DMS53 treated with DMSO at 0.1 percent for 48 hours (cell line): ENCODE data around the gene HMG20A.

ENCODE experiments used
- DNase-seq: peaks from one replicate; lab custom pipeline; 2025; ENCODE audit not compliant: unreplicated experiment; lab: John Stamatoyannopoulos, UW

The HMG20A gene

DNA sequence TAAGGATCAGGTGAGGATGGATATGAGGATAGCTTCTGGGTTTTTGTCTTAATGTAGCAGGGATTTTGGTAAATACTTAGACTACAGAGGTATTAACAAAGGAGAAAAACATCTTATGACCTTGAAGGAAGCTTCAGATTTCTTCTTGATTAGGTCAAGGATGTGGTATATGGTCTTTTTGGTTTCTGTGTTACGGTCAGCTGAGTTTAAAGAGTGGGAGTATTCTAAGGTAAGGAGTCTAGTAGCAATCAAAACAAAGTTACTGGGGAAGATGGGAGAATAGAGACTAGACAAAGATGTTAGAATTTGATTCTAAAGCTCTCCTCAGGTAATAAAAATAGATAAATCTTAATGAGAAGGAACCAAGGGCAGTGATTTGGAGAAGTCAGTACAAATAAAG lies 6.2 kb downstream of the HMG20A start:
- DNase-seq: no peak

DNA sequence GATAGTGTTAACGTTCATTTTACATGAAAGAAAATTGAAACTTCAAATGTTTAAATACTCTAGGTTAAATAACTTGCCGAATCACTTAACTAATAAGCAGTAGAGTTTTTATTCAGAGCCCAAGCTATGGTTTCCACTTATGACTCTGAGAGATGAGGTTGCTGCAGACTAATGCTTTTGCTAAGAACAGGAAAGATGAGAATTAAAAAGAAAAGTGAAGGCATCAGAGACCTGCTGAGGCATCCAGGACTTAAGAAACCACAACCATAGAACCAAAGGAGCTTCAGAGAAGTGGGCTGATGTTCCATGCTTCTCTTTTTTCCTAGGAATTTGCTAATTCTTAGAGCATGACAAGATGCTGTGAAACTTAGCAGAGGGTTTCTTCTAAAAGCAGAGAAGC lies 9.5 kb downstream of the HMG20A start:
- no peak for DNase-seq

DNA sequence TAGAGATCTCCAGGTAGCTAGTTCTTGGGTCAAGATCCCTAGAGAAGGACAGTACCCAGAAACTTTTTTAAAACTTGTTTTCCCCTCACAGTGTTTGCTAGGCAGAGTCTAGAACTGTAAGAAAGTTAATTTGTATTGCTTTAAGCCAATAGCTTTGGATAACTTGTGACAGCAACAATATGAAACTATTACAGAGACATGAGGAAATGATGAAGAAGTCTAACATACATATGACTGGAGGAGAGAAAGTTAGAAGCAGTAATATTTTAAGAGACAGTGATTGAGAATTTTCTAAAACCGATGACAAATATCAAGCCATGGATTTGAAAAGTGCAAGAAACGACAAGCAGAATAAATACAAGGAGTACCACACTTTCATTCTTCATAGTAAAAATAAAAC lies 10.0 kb downstream of the HMG20A start:
- no peak for DNase-seq

DNA sequence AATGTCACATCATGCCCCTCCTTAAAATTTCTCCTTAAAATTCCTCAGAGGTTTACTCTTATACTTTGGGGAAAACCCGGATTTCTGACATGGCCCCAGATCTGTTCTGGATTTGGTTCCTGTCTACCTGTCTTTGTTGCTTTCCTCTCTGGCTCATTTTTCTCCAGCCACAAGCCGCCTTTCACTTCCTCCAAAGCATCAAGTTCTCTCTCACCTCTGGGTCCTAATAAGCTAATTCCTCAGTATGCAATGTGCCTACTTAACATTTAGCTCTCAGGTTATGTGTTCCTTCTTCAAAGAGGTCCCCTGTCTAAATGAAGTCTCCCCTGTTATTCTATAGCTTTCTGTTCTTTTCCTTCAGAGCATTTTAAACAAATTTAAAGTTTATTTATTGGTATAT lies 16.1 kb downstream of the HMG20A start:
- no peak for DNase-seq

DNA sequence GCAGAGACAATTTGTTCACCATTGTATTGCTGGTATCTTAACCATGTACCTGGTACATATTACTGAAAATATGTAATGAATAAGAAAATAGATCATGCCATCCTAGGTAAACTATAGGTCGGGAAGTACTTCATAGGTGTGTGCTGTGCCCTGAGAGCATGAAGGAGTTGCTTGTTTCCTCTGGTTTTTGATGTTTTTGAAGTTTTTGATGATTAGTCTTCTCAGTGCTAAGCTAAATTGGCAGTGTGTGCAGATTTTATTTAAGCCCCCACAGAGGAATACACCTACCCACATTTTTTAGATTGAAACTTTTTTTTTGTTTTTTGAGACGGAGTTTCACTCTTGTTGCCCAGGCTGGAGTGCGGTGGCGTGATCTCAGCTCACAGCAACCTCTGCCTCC lies 16.6 kb downstream of the HMG20A start:
- DNase-seq: no peak

DNA sequence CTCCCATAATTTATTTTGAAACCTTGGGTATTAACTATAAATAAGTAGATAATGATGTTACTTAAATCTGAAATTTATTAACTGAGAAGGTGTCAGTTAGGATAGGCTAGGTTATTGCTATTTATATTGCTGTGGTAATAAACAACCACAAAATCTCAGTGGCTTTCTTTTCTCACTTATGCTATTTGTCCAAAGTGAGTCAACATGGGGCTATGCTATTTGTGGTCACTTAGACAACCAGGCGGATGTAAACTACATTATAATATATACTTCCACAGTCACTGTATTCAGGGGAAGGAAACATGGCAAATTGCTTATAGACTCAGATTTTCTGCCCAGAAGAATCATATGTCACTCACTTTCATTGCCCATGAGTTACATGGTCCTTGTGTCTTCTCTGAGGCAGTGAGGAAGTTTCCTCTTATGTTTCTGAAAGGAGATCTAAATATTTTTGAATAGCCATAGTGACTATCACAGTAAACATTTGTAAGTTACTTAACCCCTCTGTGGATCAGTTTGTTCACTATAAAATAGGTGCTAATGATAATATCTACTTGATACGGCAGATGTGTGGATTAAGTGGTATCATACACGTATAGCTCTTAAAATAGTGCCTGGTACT lies 19.8 kb downstream of the HMG20A start:
- no peak for DNase-seq

DNA sequence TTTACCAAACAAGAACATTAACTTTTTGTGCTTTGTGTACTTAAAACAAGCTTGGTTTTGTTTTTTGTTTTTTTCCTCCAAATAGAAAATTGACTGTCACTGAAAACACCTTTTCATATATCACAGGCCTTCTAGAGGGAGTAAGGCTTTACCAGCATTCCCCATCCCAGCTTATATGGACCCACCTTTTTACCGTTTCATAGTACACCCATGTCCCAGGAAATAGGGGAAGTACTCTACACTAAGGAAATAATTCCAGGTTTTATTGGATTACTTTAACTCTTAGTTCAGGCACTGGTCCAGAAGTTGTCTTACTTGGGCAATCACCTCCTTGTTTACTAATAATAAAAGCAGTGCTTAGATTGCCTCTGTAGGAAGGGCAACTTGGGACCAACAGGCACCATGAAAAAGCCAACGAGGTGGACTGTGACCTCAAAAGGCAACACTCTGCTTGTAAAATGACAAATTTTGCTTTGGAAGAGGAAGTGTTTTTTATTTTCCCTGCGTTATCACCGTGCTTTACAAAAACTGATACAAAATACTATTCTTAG lies 26.2 kb downstream of the HMG20A start:
- DNase-seq: no peak

DNA sequence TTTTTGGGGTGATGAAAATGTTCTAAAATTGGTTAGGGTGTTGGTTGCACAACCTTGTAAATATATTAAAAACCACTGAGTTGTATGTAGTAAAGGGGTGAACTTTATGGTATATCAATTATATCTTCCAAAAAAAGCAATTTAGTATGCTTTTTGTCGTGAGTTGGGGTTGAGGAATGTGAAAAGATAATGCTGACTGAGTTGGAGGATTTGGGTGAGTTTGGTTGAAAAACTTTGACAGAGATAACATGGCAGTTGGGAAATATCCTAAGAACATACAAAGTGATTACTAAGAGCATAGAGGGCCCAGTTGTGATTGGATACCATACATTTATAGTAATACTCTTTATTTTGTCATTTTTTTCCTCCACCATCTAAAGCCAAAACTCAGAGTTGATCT lies 33.6 kb downstream of the HMG20A start:
- no peak for DNase-seq

DNA sequence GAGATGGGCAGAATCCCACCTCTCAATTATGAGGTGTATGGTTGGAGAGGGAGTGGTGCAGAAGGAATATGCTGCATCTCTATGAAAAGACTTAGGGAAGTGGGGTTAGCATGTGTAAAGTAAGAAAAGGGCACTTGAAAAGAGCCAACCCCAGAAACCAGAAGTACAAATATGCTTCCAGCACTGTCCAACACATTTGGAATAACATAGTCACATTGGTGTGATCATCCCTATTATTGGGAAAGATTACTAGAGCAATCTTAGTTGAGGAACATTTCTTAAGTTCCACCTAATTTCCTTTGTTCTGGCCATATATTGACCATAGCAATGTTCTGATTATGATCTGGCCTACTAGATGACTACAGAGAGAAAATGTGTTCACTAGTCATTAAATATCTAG lies 34.3 kb downstream of the HMG20A start:
- no peak for DNase-seq

DNA sequence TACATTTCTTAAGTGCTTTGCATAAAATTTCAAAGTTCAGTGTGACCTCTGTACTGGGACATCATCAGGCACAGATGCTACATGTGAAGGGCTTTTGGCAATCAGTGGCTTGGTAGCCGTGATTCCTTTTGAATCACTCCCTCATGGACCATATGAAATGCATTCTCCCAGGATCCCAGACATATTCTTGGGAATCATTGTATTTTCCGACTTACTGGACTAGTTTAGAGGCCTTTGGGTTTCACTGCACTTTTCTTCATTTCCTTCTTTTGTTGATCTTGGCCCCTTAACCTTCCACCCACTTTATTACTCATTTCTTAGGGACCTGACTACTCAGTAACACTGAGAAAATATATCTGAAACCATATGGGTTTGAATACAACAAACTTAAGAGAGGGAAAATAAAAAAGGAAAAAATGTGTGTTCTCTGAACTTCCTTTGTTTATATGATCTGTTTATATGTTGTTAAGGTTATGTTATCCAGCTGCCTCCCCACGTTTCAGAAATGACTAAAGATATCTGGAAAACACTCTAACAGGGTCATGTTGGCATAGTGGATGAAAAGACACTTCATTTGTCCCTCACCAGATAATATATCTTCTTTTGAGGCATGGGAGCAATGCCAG lies 35.1 kb downstream of the HMG20A start:
- DNase-seq: no peak

DNA sequence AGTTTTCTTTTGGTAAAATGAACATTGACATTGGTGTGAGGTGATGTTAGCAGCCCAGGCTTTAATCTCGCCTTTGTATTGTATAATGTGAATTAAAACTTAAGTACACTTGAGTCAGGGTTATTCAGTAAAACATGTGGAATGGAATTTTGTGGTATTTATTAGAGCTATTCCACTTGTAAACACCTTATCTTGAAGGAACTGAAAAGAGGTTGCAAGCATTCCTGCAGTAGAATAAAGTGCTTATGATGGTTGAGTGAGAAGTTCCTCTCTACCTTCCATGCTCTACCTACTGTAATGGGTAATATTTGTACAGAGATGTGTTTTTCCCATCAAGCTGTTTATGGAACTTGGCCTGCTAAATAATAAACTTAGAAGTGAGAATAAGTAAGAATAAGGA lies 36.1 kb downstream of the HMG20A start:
- DNase-seq: no peak

DNA sequence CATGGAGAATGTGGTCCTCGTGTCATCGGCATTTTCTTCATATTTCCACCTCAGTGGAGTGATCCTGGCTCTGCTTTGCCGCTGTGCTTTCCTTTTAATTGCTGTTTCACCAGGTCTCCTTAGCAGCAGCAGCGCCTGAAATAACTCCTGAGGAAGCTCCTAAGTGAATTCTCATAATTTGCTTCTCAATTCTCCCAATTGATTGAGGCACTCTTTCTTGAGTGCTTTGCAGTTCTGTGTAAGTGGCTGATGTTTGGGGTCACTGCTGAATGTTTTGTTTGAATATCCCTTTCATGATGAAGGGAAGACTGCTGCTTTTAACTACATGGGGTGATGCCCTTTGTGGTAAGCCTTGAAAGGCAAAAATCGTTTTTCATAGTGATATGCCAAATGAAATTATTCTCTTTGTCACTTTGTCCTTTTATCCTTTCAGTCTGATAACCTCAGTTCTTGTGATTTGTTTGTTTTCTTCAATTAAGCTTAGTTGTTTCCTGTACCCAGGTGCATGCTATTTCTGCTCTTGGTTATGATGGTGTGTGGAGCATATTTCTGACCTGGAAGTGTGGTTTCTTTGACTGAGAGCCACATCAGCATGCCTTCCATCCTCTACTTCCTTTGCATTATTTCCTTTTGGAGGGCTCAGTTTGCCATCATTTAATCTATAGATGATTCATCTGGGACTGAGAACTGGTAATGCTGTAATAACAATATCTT lies 36.7 kb downstream of the HMG20A start:
- DNase-seq: no peak

DNA sequence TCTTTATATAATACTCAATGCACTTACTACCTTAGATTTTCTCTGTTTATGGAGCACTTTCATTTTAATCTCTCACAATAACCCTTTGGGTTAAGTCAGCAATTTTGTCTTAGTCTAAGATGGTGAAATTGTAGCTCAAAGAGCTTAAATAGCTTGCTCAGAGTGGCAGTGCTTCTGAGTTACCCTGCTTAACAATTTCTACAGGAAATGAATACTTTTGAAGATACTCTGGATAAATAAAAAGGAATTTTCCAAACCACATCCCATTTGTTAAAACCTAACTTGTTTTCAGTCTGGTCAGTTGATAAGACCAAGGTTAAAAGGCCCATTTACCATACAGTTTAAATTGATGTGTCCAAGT lies 37.2 kb downstream of the HMG20A start:
- DNase-seq: no peak

DNA sequence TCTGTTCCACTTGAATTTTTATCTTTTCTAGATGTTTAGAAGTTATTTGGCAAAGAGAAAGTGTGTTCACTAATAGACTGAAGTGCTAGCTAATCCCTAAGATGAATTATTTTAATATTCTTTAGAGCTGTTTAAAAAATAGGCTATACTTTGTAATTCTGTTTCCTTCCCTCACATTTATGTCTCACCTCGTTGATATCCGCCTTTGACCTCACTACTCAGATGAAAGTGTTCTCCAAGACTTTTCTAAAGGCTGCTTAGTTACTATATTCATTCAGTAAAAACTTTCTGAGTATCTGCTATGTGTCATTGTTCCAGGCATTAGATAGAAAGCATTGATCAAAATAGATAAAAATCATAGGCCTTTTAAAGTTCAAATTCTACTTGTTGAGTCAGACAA lies 38.3 kb downstream of the HMG20A start:
- no peak for DNase-seq

DNA sequence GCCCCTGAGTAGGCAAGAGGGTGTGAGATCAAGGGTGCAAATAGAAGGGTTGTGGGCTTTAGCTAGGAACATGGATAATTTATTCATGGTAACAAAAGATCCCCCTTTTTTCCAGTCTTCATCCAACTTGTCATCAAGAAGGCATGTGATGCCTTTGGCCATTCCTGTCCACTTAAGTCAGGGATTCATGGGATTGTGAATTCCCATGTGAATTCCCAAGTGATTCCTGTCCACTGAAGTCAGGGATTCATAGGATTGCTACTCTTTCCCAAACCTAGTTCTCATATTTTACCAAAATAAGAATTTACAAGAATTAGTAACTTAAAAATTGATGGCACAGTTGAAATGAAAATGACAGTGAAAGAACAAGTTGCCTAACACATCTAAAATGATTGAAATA lies 40.8 kb downstream of the HMG20A start:
- DNase-seq: no peak

DNA sequence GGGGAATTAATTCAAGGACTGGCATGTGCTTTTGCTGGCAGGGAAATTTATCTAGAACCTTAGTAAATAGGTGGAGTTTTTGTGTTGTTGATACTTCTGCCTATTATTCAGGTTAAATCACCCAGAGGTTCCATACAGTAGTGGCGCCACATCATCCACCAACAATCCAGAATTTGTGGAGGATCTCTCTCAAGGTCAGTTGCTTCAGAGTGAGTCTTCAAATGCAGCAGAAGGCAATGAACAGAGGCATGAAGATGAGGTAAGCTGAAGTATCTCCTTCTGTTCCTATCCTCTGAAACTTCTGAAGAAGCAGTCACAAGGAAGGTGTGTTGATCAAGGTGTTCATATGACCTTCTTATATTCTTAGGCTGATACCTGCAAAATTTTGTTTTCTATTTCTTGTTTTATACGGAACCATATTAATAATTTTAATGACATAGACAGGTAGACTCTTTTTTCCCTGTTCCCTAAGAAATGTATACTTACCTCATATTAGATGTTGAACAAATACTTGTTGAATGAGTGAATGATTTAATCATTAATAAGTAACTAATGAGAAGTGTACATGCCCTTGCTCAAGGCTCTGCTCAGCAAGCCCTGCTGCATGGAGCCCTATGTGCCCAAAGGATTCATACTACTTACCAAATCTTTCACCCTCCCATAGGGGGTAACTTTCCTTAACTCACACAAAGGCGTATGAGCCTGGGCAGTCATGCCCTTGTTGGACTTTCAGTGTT lies 43.6 kb downstream of the HMG20A start:
- DNase-seq: no peak

DNA sequence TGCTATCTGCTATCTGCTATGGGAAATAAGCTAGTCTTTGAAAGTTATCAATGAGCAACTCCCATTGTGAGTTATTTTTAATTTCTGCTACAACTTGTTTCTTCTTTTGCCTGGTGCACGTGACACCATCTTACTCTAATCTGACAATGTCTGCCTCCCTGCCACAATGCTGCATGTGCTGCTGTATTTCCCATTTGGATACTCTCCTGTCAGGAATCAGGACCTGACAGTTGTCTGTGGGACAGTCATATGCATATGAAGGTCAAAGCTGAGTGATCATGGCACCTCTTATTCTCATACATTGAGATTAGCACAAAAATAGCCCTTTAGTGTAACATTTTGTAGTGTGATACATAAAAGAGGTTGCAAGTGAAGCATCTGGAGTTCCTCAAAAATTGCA lies 45.8 kb downstream of the HMG20A start:
- no peak for DNase-seq

DNA sequence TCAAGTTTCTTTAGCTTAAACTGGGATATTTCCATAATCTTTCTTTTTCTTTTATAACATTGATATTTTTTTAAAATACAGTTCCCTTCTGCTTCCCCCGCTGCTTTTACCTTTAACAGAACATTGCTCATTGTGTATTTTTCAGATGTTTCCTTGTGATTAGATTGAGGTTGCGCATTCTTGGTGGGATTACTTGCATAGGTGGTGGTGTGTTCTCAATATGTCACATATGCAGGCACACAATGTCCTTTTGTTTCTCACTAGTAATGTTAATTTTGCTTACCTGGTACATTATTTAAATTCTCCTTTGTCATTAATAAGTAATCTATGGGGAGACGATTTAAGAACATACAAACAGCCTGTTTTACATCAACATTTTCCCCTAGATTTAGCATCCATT lies 48.2 kb downstream of the HMG20A start:
- DNase-seq: no peak

DNA sequence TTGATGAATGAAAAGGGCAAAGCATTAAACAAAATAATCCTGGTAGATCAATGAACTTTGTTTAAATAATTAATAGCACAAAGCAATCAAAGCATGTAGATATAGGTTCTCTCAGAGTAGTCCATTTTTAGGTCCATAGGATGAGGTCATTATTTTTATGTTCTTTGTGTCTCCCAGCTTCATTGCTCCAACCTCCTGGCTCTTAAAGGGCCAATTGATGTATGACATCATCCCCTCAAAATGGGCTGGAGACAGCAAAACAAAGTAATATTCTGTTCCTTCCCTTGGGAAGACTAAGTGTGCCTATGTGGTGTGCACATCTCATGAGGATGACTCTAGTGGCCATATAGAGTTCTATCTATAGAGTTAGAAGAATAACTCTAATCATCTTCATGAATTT lies 49.5 kb downstream of the HMG20A start:
- DNase-seq: no peak

DNA sequence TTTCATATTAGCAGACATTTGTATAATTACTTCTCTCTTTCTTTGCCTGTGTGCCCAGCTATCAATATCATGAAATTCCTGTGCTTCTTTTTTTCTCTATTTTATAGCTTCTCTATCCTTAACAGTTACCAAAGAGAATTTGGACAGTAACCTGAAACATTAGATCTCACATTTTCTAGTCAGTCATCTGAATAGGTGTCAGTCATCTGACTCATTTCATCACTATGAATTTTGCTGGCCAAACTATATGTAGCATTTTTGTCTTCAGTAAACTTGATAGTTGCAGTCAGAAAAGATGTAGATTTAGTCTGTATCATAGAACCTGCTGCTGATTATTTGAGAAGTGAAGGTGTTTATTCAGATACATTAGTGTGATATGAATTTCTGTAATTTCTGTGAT lies 52.6 kb downstream of the HMG20A start:
- no peak for DNase-seq

DNA sequence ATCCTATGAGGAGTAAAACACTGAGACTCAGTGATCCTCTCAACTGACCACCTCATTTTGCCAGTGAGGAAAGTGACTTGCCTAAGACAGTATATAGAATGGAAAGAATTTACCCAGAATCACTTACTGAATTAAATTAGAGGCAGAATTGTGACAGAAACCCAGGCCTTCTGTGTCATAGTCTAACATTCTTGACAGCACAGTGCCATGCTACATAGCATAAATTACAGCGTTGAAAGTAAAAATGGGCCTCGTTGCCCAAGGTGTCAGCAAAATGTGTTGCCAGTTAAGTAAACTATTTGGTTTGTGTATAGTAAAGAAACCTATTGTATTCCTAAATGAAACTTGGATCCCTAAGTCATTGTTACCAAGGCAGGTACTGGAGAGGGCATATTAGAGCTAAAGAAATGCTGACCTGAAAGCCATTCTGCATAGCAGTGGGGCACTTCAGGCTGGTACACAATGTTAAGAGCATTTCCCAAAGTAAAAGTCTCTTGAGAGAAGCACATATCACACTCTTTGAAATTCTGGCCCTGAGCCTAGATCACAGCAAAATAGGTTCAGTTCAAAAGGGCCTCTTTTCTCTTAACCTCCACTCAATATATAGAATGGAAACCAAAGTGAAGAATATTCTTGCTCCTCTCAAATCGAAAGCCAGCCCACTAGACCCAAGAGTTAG lies 53.8 kb downstream of the HMG20A start:
- DNase-seq: no peak
